Activated naive CD4-positive, alpha-beta T cell treated with anti-CD3 and anti-CD28 coated beads, Interleukin-2, amount 50 U/mL, for 72 hours (primary cell): ENCODE measurements around the gene PNP. TPM values are rescaled to one million over a fixed set of nuclear protein-coding genes. Genes with fewer than 3 reads are reported as not detected.
"Not testable (repeated sequence)": the region's sequence is repeated elsewhere in the genome, so short reads cannot be mapped to it uniquely, and the experiment has no call there.

ENCODE experiments used
- ATAC-seq, 2 donors: fragments of 150-1000 bp; cut with Tn5 transposase; 2 replicates each; pipeline ENCODE4 v1.10.0; 2021; ENCODE audit warnings: mild to moderate bottlenecking in 2 of 2, moderate library complexity in 2 of 2
- DNase-seq, 2 donors: peaks; one replicate each; pipeline ENCODE4 v3.0.0; 2021 to 2022; ENCODE audit warnings: low spot score in 2 of 2
- H3K27ac Mint-ChIP-seq, 2 donors: one replicate each; pipeline ENCODE4 v1.8.0; 2022; ENCODE audit warnings: mild to moderate bottlenecking in 2 of 2, mixed read lengths in 2 of 2
- H3K36me3 Mint-ChIP-seq, 2 donors: one replicate each; pipeline ENCODE4 v1.8.0; 2022; ENCODE audit warnings: mixed read lengths in 2 of 2
- H3K9me3 Mint-ChIP-seq, 2 donors: one replicate each; pipeline ENCODE4 v1.8.0; 2022; ENCODE audit warnings: mixed read lengths in 2 of 2
- total RNA-seq, 2 donors: library from RNA; stranded (reverse); gene quantifications; one replicate each; pipeline ENCODE4 v1.2.3, GENCODE V29; 2022

PNP gene
- total RNA-seq, 2 donors from 2014 or later = 167 to 241 TPM

DNA sequence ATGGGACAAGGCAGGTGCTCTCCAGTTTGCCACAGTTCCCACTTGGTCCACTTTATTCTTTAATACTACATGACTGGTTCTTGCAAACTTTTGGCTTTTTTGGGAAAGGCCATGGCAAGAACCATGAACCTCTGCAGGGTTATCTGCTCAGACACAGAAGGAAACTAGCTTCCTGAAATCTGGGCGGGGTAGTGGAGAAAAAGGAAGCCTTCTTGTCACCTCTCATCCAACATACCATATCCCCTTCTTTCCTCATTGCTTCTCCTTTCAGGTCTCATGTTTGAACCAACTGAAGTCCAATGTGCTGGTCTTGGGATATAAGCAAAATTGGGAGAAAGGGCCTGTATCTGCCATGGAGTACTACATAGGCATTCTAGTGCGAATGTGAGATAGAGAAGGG is 27.7 kb upstream of the PNP start:
- peak overlapping the region in 1 of 2 donors; percentile 86 for H3K27ac Mint-ChIP-seq
- no peak for DNase-seq
- H3K36me3 Mint-ChIP-seq = peaks cover 0 to 6% of the 10 kb centered on the region in 2 donors
- ATAC-seq = no peak
- H3K9me3 Mint-ChIP-seq = no peaks in the 10 kb centered on the region

DNA sequence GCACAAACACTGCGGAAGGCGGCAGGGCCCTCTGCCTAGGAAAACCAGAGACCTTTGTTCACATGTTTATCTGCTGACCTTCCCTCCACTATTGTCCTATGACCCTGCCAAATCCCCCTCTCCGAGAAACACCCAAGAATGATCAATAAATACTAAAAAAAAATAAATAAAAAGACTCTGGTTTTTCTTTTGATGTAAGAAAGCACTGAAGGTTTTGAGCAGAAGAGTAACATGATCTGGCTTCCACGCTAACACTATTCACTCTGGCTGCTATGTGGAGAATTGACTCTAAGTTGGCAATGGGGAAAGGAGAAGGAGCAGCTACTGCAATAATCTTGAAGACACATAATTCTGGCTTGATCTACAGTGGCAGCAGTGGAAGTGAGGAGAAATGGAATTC is 25.6 kb upstream of the PNP start:
- H3K36me3 Mint-ChIP-seq = peaks cover 6 to 19% of the 10 kb centered on the region in 2 donors
- not testable (repeated sequence) for DNase-seq, H3K27ac Mint-ChIP-seq, H3K9me3 Mint-ChIP-seq, ATAC-seq

DNA sequence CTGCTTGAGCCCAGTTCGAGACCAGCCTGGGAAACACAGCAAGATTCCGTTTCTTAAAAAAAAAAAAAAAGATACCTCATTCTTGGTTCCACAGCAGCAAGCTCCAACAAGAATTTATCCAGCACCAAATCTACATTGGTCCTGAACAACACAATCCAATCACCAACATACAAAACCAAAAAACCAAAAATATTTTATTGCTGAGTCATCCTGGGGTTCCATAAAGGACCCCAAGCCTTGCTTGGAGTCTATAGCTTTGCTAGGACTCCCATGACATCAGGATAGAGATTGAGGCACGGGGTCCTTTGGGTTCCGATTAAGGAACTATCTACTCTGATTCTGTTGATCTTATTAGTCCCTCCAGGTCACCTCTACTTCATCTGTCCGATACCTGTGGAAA is 22.3 kb upstream of the PNP start:
- H3K27ac Mint-ChIP-seq = peak overlapping the region in 1 of 2 donors; percentile 47
- H3K9me3 Mint-ChIP-seq = no peaks in the 10 kb centered on the region
- ATAC-seq = no peak
- DNase-seq = no peak
- peaks cover 14 to 33% of the 10 kb centered on the region in 2 donors for H3K36me3 Mint-ChIP-seq

DNA sequence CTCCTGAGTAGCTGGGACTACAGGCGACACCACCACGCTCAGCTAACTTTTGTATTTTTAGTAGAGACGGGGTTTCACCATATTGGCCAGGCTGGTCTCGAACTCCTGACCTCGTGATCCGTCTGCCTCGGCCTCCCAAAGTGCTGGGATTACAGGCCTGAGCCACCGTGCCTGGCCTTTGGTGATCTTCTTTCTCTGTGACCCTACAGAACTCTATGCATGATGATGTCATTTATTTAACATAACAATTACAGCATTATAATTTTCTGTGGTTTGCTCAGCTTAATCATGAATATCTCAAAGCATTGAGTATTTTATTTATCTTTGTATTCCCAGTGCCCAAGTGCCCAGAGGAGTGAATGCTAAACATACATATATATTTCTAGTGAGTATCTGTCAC is 16.4 kb upstream of the PNP start:
- not testable (repeated sequence) for DNase-seq, ATAC-seq, H3K9me3 Mint-ChIP-seq
- peaks cover 12 to 22% of the 10 kb centered on the region in 2 donors for H3K36me3 Mint-ChIP-seq
- H3K27ac Mint-ChIP-seq = peak overlapping the region in 1 of 2 donors; percentile 59

DNA sequence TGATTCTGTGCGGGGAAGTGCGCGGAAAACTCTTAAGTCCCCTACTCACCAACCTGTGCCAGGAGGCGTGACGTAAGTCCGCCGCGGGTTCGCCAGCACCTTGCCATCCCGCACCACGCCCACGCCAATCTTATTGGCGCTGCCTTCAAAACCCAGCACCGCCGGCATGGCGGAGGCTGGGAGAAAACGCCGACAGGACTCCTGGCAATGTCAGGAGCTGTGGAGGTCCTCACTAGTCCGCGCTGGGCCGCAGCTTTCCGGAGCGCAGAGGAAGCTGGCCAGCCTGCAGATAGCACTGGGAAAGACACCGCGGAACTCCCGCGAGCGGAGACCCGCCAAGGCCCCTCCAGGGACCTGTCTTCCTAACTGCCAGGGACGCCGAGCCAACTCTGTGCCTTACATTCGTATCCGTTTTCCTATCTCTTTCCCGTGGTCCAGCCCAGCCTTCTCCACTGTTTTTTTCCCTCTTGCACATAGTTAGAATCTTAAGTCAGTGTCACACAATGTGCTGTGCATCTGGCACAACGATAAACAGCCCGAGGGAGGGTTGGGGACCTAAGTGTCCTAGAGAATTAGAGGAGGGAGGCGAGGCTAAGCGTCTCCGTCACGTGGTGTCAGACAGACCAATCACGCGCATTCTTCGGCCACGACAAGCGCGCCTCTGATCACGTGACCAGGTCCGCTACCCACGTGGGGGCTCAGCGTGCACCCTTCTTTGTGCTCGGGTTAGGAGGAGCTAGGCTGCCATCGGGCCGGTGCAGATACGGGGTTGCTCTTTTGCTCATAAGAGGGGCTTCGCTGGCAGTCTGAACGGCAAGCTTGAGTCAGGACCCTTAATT is 14.5 kb upstream of the PNP start, which contains the start of the genes APEX1 and OSGEP:
Gene APEX1, plus strand, starts transcription at position 711 of the 839 bp plus-strand sequence. CDS start 420 bp downstream, outside the sequence.
Gene OSGEP, minus strand, starts transcription at position 297 of the 839 bp plus-strand sequence. Its CDS starts 129 bp downstream, at position 168.
- Mint-ChIP-seq H3K36me3 (peaks cover 12 to 25% of the 10 kb centered on the region in 2 donors), H3K27ac (no peak within 1 kb of the TSS), H3K9me3 (no peaks in the 10 kb centered on the region)
- DNase-seq (peak; percentile 95 to 96), ATAC-seq (peak; percentile 84 to 88)

DNA sequence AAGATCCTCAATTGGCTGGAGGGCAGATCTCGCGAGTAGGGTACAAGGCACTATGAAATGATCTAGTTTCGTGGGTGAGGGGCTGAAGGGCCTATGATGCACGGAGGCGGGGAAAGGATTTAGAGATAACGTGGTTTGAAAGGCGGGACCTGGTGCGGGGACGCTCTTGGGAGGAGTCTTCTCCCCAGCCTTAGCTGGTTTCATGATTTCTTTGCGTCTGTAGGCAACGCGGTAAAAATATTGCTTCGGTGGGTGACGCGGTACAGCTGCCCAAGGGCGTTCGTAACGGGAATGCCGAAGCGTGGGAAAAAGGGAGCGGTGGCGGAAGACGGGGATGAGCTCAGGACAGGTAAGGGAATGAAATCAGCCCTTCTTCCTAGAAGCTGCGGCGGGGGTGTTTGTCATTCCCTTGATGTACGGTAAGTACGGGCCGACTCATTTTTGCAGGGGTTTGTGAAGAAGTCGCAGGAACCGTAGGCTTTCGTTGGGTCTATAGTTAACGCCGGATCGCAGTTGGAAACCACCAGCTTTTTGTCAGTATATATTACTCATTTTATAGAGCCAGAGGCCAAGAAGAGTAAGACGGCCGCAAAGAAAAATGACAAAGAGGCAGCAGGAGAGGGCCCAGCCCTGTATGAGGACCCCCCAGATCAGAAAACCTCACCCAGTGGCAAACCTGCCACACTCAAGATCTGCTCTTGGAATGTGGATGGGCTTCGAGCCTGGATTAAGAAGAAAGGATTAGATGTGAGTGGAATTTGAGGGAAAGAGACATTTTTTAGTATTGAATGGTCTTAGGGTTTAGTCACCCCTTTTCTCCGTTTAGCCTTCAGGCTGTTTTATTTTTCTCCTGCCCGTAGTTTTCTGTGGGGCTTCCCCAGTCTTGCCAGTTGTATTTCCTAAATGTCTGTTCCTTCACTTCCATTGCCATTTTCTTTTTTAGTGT is 13.6 kb upstream of the PNP start:
- Mint-ChIP-seq H3K36me3 (peaks cover 16 to 27% of the 10 kb centered on the region in 2 donors), H3K27ac (no peak overlapping the region), H3K9me3 (no peaks in the 10 kb centered on the region)
- ATAC-seq (peak; percentile 62 to 77), DNase-seq (peak in 1 of 2 donors; percentile 31)

DNA sequence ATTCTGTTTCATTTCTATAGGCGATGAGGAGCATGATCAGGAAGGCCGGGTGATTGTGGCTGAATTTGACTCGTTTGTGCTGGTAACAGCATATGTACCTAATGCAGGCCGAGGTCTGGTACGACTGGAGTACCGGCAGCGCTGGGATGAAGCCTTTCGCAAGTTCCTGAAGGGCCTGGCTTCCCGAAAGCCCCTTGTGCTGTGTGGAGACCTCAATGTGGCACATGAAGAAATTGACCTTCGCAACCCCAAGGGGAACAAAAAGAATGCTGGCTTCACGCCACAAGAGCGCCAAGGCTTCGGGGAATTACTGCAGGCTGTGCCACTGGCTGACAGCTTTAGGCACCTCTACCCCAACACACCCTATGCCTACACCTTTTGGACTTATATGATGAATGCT is 12.2 kb upstream of the PNP start:
- no peaks in the 10 kb centered on the region for H3K9me3 Mint-ChIP-seq
- ATAC-seq = no peak
- H3K27ac Mint-ChIP-seq = no peak overlapping the region
- DNase-seq = no peak
- peaks cover 18% of the 10 kb centered on the region in 2 donors for H3K36me3 Mint-ChIP-seq

DNA sequence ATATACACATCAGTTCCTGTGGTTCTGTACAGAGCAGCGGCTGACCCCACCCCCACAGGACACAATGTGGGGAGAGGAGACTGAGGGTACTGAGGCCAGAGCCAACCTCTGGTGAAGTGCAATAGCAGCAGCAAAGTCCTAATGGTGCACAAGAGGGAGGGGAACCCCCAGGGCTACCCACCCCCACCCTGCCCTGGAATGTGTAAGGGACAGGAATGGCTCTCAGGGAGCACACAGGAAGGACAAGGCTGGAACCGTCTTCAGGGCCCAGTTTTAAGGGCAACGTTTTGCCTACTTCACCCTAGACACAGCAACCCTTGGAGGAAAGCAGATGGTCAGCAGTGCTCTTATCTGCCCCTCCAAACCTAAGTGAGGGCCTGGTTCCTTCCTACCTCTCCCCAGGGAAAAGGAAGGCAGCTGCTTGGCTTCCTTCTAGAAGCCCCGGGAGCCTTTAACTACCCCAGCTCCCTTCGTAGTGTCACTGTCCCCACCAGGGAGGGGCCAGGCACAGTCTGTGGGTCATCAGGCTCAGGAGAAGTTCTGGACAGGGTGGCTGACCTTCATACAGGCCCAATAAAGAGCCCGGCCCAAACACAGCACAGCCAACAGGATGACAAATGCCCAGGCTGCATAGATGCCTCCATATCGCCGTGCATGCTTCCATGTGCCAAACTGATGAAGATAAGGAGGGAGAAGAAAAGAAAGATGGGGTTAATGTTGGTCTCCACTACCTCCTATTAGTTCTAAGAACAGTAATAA is 11.0 kb upstream of the PNP start:
- ATAC-seq = no peak
- Mint-ChIP-seq H3K27ac (peak overlapping the region in 1 of 2 donors; percentile 22), H3K9me3 (no peaks in the 10 kb centered on the region), H3K36me3 (peaks cover 15 to 18% of the 10 kb centered on the region in 2 donors)
- DNase-seq = no peak

DNA sequence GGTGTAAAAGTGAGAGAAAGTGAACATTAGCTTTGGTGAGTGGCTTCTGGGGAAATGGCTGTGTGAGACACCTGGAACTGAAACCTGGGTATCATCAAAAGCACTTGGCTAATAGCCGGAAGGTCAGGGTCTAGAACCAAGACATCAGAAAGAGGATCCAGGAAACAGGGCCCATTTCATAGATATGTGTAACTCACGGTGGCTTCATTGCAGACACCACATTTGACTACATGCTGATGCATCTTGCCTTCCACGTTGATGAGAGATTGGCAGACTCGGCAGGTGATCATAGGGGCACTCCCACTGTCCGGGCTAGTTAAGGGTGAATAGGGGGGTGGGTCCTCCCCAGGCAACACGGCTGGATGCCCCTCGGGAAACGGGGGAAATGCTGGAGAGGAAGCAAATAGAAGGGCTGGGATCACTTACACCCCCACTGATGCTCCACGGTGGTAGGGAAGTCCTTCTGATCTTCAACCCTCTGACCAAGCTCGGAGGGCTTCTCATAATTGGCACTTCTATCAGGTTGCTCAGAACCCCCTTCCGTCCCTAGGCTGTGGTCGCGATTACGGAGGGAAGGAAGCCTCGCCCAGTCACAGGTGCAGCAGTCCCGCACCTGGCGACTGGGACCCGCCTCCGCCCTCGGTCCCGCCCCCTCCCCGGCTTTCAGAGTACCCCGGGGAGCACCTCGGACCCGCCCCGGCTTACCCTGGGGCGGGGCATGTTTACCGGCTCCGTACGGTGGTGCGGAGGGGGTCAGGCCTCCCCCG is 8.6 kb upstream of the PNP start:
- Mint-ChIP-seq H3K27ac (peak overlapping the region; percentile 84 to 92), H3K9me3 (no peaks in the 10 kb centered on the region), H3K36me3 (peaks cover 15 to 18% of the 10 kb centered on the region in 2 donors)
- ATAC-seq (peak; percentile 5 to 15), DNase-seq (peak in 1 of 2 donors; percentile 38)

DNA sequence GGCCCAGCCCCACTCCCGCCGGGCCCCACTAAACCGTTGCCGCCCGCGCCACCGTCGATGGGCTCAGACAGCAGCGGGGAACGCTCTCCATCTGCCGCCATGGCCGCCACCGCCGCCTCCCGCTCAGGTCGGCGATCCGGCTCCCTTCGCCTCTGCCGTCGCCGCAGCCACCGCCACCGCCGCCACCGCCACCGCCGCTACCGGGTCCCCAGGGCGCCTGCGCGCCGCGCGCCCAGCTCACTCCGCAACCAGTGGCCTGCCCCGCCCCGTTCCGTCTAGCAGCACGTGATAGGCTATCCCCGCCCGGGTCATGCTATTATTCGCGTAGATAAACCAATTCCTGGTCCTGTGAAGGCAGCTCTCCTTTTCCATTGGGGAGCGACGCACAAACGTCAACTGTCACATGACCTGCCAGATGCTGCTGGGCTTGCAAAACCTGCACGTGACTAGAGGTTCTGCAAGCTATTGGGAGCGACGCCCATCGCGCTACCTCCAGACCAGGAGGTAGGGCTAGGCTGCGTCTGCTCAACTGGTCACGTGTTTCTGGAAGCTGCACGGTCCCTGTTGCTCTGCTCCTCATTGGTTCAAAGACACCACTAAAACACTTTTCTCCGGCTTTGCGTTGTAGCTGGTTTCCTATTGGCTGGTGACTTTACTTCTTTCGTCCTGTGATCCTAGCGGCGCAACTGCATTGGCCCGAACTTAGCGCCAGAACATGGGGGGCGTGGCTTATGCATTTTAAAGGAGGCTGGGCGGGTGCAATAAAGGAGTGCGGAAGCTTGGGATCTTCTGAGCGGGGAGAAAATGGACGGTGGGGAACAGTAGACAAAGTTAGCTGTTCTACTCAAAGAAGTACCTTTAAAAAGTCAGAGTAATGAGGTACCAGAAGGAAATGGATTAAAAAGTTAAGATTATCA is 7.7 kb upstream of the PNP start, which contains the start of gene PIP4P1:
Gene PIP4P1, minus strand, starts transcription at position 210 of the 917 bp plus-strand sequence. Its CDS starts 109 bp downstream, at position 101.
- peak; percentile 94 to 99 for DNase-seq
- no peaks in the 10 kb centered on the region for H3K9me3 Mint-ChIP-seq
- H3K27ac Mint-ChIP-seq = peak within 1 kb of the TSS; percentile 92 to 98
- ATAC-seq = peak; percentile 93 to 95
- H3K36me3 Mint-ChIP-seq = peaks cover 15 to 18% of the 10 kb centered on the region in 2 donors

DNA sequence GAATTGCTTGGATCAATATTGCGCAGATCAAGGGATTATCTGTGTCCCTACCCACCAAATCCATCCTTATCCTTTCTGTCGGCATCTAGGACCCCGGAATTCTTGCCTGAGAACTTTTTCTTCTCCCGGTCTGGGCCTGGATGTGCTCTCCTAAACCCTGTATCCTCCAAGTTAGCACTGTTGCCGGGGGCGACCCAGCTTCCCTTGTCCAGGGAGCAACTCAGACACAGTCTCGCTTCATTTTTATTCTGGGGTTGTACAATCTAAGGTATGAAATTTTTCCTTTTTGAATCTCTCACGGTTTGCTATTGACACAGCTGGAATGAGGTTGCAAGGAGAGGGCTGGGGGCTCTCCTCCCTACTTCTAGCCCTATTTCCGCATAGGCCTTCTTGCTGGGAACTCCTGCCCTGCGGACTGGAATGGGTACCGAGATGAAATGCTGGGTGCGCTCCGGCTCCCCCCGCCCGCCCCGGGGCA is 403 bp upstream of the PNP start:
- DNase-seq (no peak), ATAC-seq (no peak)
- peak overlapping the region; percentile 96 to 100 for H3K27ac Mint-ChIP-seq
- H3K9me3 Mint-ChIP-seq = no peaks in the 10 kb centered on the region
- H3K36me3 Mint-ChIP-seq = peaks cover 33 to 40% of the 10 kb centered on the region in 2 donors

DNA sequence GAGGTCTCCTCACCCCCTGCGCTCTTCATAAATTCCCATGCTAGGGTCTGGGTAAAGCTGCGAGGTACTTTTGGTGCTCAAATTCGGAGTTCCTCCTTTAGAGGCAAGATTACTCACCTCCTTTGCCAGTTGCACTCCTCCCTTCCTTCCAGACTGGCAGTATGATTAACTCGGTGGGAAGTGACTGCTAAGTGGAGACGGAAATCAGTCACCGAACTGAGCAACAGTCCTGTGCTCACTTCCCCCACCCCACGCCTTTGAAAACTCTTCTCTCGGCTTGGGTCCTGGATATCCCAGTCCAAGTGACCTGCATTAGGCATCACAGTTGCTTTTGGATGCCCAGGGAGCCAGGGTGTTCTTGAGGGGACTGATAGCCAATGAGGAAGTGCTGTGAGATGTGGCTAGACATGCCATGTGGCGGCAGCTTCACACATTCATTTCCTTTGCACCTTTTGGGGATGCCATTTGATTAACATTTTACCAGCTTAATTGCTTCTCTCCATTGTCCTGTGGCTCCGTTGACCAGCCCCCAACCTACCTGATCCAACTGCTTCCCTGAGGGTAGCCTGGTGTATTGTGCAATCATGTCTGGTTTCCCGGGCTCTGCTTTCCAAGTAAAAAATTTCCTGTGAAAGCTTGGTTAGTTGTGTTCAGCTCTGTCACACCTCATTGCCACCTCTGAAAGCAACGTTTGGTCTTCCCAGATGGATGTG is 840 bp downstream of the PNP start:
- H3K9me3 Mint-ChIP-seq = no peaks in the 10 kb centered on the region
- peak; percentile 65 to 77 for DNase-seq
- H3K36me3 Mint-ChIP-seq = peaks cover 45 to 52% of the 10 kb centered on the region in 2 donors
- peak overlapping the region; percentile 96 to 100 for H3K27ac Mint-ChIP-seq
- ATAC-seq = peak; percentile 68 to 86

DNA sequence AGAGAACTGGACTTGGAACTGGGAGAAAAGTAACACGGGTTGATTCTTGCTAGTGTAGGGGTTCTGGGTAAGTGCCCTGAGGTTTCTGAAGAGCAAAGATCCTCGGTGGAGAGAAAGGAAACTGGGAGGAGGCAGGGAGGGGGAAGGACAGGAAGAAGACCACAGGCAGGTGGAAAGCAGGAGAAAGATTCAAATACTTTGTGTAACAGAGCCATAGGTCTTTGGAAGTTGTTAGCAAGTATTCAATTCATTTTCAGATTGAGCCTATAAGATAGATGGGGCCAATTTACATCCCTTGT is 1.3 kb downstream of the PNP start:
- Mint-ChIP-seq H3K36me3 (peaks cover 50 to 57% of the 10 kb centered on the region in 2 donors), H3K27ac (peak overlapping the region; percentile 96 to 100), H3K9me3 (no peaks in the 10 kb centered on the region)
- DNase-seq (no peak), ATAC-seq (no peak)
